ENCODE measurements around the gene SNAI3.

The SNAI3 gene

DNA sequence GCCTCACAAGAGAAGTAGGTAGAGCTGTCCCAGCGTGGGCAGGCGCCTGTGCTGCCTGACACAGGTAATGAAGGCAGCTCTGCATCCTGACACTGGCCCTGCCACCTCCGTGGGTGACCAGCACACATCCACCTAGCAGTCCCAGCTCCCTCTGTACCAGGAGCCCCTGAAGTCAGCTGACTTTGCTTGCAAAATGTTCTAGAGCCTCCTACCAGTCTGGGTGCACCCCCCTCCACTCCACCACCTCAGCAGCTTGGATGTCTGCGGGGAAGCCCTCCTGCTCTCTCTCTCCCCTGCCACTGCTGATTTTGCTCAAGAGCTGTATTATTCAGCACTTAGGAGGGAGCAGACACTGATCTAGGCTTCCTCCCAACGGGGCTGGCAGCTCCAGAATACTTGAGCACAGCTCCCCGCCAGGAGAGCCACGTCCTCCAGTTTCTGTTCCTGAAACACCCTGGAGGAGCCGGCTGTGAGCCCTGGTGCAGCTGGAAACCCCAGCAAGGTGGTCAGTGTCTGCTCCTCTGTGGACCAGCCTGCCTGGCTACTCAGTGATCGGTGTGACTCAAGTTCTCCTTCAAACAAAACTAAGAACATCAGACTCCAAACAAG is 18.9 kb upstream of the SNAI3 start:
- DNase-seq (ENCODE audit: low read depth), result no peak
- H3K4me3 ChIP-seq (replicated peaks; ENCODE audit: low read depth, low read length), result peak overlapping the region; percentile 91
- TF ChIP-seq, protein P1, sequence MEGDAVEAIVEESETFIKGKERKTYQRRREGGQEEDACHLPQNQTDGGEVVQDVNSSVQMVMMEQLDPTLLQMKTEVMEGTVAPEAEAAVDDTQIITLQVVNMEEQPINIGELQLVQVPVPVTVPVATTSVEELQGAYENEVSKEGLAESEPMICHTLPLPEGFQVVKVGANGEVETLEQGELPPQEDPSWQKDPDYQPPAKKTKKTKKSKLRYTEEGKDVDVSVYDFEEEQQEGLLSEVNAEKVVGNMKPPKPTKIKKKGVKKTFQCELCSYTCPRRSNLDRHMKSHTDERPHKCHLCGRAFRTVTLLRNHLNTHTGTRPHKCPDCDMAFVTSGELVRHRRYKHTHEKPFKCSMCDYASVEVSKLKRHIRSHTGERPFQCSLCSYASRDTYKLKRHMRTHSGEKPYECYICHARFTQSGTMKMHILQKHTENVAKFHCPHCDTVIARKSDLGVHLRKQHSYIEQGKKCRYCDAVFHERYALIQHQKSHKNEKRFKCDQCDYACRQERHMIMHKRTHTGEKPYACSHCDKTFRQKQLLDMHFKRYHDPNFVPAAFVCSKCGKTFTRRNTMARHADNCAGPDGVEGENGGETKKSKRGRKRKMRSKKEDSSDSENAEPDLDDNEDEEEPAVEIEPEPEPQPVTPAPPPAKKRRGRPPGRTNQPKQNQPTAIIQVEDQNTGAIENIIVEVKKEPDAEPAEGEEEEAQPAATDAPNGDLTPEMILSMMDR (IDR thresholded peaks at IDR 0.05; ENCODE audit: low read length, missing control alignments), result no peak

DNA sequence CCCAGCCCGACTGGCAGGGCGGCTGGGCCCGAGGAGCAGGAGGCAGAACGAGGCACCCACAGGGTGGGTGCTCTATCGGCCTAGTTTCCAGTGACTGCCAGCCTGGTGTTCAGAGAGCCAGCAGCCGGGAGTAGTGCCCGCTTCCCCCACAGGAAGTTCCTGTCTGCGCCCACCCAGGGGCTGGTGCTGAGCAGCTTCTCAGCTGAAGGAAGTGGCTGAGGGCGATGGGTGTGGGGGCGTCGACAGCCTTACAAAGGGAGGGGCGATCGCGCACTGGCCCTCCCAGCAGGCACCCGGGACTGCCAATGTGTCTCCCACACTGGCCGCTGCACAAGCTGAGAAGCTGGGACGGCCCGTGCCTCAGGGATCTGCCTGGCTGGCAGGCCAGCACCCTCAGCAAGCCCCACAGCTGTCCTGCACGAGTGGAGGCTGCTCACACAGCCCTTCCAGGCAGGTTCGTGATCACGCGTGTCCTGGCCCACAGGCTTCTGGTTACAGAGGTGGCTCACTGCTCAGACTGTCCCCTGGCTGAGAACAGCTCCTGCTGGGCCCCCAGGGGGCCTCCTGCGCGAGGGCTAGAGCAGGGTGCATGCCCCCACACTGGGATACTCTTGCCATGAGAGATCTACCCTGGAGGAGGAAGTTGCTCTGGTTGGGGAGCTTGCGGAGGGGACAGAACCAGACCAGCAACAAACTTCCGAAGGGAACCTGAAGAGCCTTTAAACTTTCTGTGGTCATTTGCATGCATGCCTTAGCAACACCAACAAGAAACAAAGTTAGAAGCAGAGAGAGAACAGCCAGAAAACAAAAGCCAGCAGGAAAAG is 17.4 kb upstream of the SNAI3 start:
- TF ChIP-seq, protein P1 (IDR thresholded peaks at IDR 0.05; ENCODE audit: low read length, missing control alignments), result no peak
- DNase-seq (ENCODE audit: low read depth), result no peak
- no peak overlapping the region for H3K4me3 ChIP-seq (replicated peaks; ENCODE audit: low read depth, low read length)

DNA sequence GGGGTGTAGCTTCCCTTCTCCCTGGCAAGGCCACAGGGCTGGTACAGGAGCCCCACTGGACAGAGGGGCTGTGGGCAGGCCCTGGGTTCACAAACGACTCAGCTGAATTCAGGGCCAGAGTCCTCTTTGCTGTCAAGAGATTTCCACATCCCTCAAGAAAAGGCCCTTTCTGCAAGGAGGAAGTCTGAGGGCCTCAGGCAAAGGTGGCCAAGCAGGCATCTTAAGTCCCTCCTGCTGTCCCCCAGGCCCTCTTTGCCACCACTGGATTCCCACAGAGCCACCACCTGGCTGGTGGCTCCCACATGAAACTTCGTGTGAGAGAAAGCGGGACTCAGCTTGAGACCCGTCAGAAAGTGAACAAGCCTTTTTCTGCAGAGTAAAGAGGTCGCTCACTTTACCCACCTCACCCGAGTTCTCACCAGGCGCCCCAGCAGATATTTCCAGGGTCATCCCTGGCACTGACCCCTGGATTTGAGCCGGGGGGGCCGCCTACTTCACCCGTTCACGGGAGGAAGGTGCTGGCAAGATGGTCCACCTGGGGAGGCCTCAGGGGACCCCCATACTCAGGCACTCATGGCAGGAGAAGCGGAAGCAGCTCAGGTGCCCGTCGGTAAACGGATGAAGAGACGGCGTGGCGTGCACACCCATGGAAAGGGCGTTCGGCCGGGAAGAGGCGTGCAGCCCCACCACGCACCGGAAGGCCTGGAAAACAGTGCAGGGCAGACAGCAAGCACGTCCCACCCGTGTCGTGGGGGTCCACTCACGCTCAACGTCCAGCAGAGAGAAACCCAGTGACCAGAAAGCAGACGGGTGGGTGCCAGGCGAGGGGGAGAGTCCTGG is 16.3 kb upstream of the SNAI3 start:
- TF ChIP-seq, protein P1 (IDR thresholded peaks at IDR 0.05; ENCODE audit: low read length, missing control alignments), result no peak
- no peak overlapping the region for H3K4me3 ChIP-seq (replicated peaks; ENCODE audit: low read depth, low read length)
- no peak for DNase-seq (ENCODE audit: low read depth)

DNA sequence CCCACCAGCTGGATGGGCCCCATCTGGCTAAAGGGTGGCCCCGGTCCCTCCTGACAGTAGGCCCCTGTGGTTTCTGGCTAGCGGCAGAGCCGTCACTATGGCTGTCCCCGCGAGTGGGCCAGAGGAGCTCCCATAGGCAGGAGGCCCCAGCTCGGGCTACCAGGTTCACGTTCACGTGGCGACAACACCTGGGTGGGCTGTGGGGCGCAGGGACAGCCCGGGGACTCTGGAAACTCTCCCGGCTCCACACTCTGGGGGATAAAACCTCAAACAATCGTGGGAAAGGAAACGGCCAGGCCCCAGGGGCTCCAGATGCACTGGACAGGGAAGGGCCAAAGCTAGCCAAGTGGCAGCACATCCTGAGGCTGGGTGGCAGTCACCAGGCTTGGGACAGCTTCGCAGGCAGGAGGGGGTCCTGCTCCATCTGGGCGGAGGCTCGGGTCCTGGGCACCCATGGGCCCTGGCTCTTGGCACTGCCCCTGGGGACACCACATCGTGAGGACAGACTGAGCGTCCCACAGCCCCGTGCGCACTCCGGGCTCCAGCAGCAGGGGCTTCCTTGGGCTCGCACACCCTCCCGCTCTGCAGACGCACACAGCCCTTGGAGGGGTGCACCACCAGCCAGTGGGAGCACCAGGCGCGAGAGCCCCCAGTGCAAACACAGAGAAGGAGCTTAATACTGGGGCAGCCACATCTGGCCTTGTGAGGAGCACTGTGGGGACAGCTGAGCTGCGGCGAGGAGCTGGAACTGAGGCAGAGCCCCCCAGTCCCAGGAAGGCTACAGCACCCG is 15.5 kb upstream of the SNAI3 start:
- H3K4me3 ChIP-seq (replicated peaks; ENCODE audit: low read depth, low read length), result no peak overlapping the region
- DNase-seq (ENCODE audit: low read depth), result no peak

DNA sequence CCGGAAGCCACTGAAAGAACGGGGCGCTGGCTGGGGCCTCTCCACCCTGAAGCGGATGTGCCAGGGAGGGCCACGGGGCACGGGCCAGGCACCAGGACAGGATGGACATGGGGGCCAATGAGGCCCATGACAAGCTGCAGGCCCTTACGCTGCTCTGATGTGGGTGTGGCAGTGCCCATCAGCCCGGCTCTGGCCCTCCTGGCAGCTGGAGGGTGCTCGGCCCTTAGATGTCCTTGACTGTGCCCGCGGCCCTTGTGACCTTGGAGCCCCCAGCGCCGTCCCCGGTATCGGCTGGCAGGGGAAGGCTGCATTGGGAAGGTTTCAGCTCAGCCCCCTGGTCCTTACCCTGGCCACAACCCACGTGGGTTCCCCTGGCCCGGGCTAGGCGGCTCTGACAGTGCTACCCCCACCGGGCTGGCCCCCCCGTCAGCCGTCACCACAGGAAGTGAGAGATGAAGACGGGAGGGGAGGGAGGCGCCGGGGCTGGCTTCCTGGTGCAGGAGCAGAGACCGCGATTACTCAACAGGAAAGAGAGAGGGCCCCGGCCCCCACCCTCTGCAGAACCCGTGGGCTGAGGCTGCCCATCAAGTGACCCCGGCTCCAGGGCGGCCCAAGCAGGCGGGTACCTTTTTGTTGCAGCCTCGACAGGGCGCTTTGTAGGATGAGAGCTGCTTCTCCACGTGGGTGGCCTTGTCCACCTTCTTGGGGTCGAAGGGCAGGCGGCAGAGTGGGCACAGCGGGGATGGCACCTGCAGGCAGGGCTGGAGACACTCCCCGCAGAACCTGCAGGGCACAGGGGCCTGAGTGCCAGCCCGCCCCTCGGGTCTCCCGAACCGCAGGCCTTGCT is 14.6 kb upstream of the SNAI3 start:
- no peak overlapping the region for H3K4me3 ChIP-seq (replicated peaks; ENCODE audit: low read depth, low read length)

More for the DNA sequence above, 15.5 kb upstream of the SNAI3 start:
- TF ChIP-seq, protein P1 (IDR thresholded peaks at IDR 0.05; ENCODE audit: low read length, missing control alignments), result no peak

More for the DNA sequence above, 14.6 kb upstream of the SNAI3 start:
- DNase-seq (ENCODE audit: low read depth), result peak; percentile 92
- TF ChIP-seq, protein P1 (IDR thresholded peaks at IDR 0.05; ENCODE audit: low read length, missing control alignments), result no peak
